ENCODE results near the gene MYO1H. TPM values are rescaled to one million over a fixed set of nuclear protein-coding genes. Genes with fewer than 3 reads are reported as not detected.
"Not testable (repeated sequence)": the region's sequence is repeated elsewhere in the genome, so short reads cannot be mapped to it uniquely, and the experiment has no call there.

MYO1H gene
- total RNA-seq, 1 experiment from 2014 or later, result not detected

- DNase-seq (ENCODE audit: low read depth), result no peak
Measured at GRCh38 chr12:109418848-109419480, 71.3 kb downstream of the MYO1H start.

- DNase-seq (ENCODE audit: low read depth), result peak; percentile 42
Measured at GRCh38 chr12:109421355-109422087, 73.8 kb downstream of the MYO1H start.

- DNase-seq (ENCODE audit: low read depth), result no peak
Measured at GRCh38 chr12:109422251-109422650, 74.6 kb downstream of the MYO1H start.

GRCh38 chr12:109423392-109423791 is 75.7 kb downstream of the MYO1H start:
- DNase-seq (ENCODE audit: low read depth), result no peak

- DNase-seq (ENCODE audit: low read depth), result peak; percentile 80
Measured at GRCh38 chr12:109428037-109428629, 80.4 kb downstream of the MYO1H start.

- not testable (repeated sequence) for DNase-seq (ENCODE audit: low read depth)
Measured at GRCh38 chr12:109428804-109429203, 81.1 kb downstream of the MYO1H start.

- DNase-seq (ENCODE audit: low read depth), result no peak
Measured at GRCh38 chr12:109430244-109430643, 82.5 kb downstream of the MYO1H start.

- DNase-seq (ENCODE audit: low read depth), result no peak
Measured at GRCh38 chr12:109432431-109432830, 84.7 kb downstream of the MYO1H start.

- peak; percentile 87 for DNase-seq (ENCODE audit: low read depth)
Measured at GRCh38 chr12:109432842-109433304, 85.2 kb downstream of the MYO1H start.

- DNase-seq (ENCODE audit: low read depth), result peak; percentile 9
Measured at GRCh38 chr12:109433618-109434017, 85.9 kb downstream of the MYO1H start.

GRCh38 chr12:109434582-109434981 is 86.9 kb downstream of the MYO1H start:
- DNase-seq (ENCODE audit: low read depth), result no peak

- DNase-seq (ENCODE audit: low read depth), result no peak
Measured at GRCh38 chr12:109435428-109436187, 87.9 kb downstream of the MYO1H start.

- no peak for DNase-seq (ENCODE audit: low read depth)
Measured at GRCh38 chr12:109436188-109436560, 88.5 kb downstream of the MYO1H start.

GRCh38 chr12:109439181-109439580 is 91.5 kb downstream of the MYO1H start:
- DNase-seq (ENCODE audit: low read depth), result no peak

GRCh38 chr12:109439951-109440350 is 92.3 kb downstream of the MYO1H start:
- DNase-seq (ENCODE audit: low read depth), result not testable (repeated sequence)

- DNase-seq (ENCODE audit: low read depth), result no peak
Measured at GRCh38 chr12:109440851-109441490, 93.3 kb downstream of the MYO1H start.

- DNase-seq (ENCODE audit: low read depth), result no peak
Measured at GRCh38 chr12:109443794-109444193, 96.1 kb downstream of the MYO1H start.

GRCh38 chr12:109444259-109444658 is 96.6 kb downstream of the MYO1H start:
- DNase-seq (ENCODE audit: low read depth), result no peak

GRCh38 chr12:109445191-109445609 is 97.5 kb downstream of the MYO1H start:
- DNase-seq (ENCODE audit: low read depth), result no peak

- no peak for DNase-seq (ENCODE audit: low read depth)
Measured at GRCh38 chr12:109446869-109447268, 99.2 kb downstream of the MYO1H start.

- no peak for DNase-seq (ENCODE audit: low read depth)
Measured at GRCh38 chr12:109447482-109447881, 99.8 kb downstream of the MYO1H start.

GRCh38 chr12:109448272-109448671 is 100.6 kb downstream of the MYO1H start:
- no peak for DNase-seq (ENCODE audit: low read depth)
